HL-60 (cell line): ENCODE results near the gene RER1.

Experiments used
- DNase-seq, 2 experiments: peaks; one replicate each; pipeline ENCODE4 v3.0.0-alpha.2; 2010 to 2020; ENCODE audit warnings: low read depth in 1 of 2, low spot score in 1 of 2
- H3K27ac ChIP-seq: fragments of 250-450 bp; sonication (Bioruptor Pico); replicated peaks from 2 replicates; pipeline ENCODE4 v1.5.1; 2020; ENCODE audit warnings: mild to moderate bottlenecking, moderate library complexity
- H3K27me3 ChIP-seq: fragments of 250-450 bp; sonication (Bioruptor Pico); 2 replicates; pipeline ENCODE4 v1.5.1; 2021; ENCODE audit warnings: mild to moderate bottlenecking, moderate library complexity; ENCODE audit not compliant: insufficient read depth, poor library complexity, severe bottlenecking
- H3K4me3 ChIP-seq: replicated peaks from 2 replicates; pipeline ENCODE4 v1.5.1; 2011; ENCODE audit warnings: mild to moderate bottlenecking, control low read depth, low read length; ENCODE audit not compliant: insufficient read depth
- GABPA ChIP-seq: IDR thresholded peaks from 2 replicates; pipeline ENCODE4 v1.6.1; 2012; ENCODE audit warnings: low read depth
- POLR2AphosphoS5 ChIP-seq: IDR thresholded peaks from 2 replicates; pipeline ENCODE4 v1.6.1; 2012; ENCODE audit warnings: low read depth
- SPI1 ChIP-seq: IDR thresholded peaks from 2 replicates; pipeline ENCODE4 v1.6.1; 2012; ENCODE audit warnings: low read depth, mild to moderate bottlenecking, borderline replicate concordance
- TF ChIP-seq, protein P1 (sequence below): IDR thresholded peaks from one replicate; pipeline ENCODE4 v1.5.1; 2011; ENCODE audit warnings: low read length, control low read depth, inconsistent platforms; ENCODE audit not compliant: insufficient read depth
- TF ChIP-seq, protein P2 (sequence below): IDR thresholded peaks from 2 replicates; pipeline ENCODE4 v1.6.1; 2012; ENCODE audit warnings: low read depth; ENCODE audit not compliant: insufficient replicate concordance

The RER1 gene

DNA sequence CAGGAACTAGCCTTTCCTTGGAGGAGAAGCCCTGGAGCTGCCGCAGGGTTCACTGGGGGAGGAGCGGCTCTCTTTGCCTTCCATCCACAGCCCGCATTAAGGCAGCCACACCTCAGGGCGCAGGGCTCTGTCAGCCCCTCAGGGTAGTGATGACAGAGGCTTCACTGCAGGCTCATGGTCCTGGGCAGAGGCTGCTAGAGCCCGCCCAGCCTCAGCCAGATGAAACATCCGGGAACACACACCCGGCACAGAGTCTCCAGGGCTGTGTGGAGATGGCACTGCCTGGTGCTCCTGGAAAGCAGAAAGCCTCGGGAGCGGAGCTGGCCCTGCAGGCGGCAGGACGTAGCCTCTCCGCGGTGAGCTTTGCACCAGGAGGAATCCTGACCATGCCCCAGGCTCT lies 50.1 kb downstream of the RER1 start:
- peaks cover 35% of the 10 kb centered on the region for H3K27me3 ChIP-seq
- TF ChIP-seq POLR2AphosphoS5 (no peak), GABPA (no peak), SPI1 (no peak)
- TF ChIP-seq, protein P1, sequence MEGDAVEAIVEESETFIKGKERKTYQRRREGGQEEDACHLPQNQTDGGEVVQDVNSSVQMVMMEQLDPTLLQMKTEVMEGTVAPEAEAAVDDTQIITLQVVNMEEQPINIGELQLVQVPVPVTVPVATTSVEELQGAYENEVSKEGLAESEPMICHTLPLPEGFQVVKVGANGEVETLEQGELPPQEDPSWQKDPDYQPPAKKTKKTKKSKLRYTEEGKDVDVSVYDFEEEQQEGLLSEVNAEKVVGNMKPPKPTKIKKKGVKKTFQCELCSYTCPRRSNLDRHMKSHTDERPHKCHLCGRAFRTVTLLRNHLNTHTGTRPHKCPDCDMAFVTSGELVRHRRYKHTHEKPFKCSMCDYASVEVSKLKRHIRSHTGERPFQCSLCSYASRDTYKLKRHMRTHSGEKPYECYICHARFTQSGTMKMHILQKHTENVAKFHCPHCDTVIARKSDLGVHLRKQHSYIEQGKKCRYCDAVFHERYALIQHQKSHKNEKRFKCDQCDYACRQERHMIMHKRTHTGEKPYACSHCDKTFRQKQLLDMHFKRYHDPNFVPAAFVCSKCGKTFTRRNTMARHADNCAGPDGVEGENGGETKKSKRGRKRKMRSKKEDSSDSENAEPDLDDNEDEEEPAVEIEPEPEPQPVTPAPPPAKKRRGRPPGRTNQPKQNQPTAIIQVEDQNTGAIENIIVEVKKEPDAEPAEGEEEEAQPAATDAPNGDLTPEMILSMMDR: no peak
- TF ChIP-seq, protein P2, sequence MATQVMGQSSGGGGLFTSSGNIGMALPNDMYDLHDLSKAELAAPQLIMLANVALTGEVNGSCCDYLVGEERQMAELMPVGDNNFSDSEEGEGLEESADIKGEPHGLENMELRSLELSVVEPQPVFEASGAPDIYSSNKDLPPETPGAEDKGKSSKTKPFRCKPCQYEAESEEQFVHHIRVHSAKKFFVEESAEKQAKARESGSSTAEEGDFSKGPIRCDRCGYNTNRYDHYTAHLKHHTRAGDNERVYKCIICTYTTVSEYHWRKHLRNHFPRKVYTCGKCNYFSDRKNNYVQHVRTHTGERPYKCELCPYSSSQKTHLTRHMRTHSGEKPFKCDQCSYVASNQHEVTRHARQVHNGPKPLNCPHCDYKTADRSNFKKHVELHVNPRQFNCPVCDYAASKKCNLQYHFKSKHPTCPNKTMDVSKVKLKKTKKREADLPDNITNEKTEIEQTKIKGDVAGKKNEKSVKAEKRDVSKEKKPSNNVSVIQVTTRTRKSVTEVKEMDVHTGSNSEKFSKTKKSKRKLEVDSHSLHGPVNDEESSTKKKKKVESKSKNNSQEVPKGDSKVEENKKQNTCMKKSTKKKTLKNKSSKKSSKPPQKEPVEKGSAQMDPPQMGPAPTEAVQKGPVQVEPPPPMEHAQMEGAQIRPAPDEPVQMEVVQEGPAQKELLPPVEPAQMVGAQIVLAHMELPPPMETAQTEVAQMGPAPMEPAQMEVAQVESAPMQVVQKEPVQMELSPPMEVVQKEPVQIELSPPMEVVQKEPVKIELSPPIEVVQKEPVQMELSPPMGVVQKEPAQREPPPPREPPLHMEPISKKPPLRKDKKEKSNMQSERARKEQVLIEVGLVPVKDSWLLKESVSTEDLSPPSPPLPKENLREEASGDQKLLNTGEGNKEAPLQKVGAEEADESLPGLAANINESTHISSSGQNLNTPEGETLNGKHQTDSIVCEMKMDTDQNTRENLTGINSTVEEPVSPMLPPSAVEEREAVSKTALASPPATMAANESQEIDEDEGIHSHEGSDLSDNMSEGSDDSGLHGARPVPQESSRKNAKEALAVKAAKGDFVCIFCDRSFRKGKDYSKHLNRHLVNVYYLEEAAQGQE: no peak
- no peak for DNase-seq

DNA sequence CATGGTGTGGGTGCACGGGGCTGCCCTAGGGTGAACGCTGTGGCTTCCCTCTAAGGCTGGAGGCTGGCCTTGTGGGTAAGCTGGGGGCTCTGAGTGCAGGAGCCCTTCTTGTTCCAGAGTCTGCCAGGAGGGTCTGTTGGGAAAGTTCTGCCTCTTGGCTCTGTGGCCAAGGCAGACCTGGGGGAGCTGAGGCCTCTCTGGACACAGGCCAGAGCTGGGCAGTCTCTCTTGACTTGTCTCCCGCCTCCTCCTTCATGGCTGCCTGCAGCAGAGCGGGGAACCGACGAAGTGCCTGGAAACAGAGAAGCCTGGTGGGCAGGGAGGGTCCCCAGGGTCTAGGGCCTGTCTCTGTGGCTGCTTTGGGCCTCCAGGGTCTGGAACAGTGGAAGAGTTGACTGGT lies 51.0 kb downstream of the RER1 start:
- TF ChIP-seq GABPA (no peak), POLR2AphosphoS5 (no peak), SPI1 (no peak)
- TF ChIP-seq, protein P2: no peak
- TF ChIP-seq, protein P1: no peak
- no peak for DNase-seq
- H3K27ac ChIP-seq: no peak overlapping the region
- no peak overlapping the region for H3K4me3 ChIP-seq
- H3K27me3 ChIP-seq: peaks cover 42% of the 10 kb centered on the region

More for the DNA sequence above, 50.1 kb downstream of the RER1 start:
- Histone ChIP-seq H3K27ac (no peak overlapping the region), H3K4me3 (no peak overlapping the region)

DNA sequence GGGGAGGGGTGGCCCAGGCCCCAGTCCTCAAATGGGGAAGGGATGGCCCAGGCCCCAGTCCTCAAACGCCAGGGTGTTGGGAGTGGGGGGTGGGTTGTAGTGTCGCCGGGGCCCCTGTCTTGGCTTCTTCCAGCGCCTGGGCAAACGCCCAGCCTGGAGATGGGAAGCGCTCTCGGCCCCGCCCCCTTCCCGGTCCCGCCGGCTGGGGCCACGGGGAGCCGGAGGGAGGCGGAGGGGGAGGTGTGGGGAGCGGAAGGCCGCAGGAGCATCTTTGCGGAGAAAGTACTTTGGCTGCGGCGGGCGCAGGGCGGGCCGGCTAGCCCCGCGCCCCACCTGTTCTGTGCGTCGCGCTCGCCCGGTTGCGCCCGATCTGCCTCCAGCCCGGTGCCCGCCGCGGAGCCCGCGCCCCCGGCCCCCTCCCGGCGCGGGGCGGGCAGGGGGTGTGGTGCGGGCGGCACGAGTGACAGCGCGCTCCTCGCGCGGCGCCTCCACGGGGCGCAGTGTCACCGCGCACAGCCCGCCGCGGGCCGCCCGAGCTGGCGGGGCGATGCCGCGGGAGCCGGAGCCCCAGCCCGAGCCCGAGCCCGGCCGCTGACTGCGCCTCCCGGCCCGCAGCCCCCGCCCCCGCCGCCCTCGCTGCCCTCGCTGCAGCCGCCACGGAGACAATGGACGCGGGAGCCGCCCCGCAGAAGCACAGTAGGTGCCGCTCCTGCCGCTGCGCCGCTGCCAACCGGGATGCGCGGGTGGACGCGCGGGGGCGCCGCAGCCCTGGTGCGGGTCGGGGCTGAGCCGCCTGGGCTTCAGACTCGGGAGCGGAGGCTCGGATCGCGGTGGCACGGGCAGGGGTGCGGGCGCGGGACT lies 51.9 kb downstream of the RER1 start:
- H3K27ac ChIP-seq: no peak overlapping the region
- DNase-seq: no peak
- peaks cover 47% of the 10 kb centered on the region for H3K27me3 ChIP-seq
- TF ChIP-seq, protein P1: no peak
- no peak for TF ChIP-seq SPI1
- no peak for TF ChIP-seq POLR2AphosphoS5
- TF ChIP-seq GABPA: no peak
- TF ChIP-seq, protein P2: no peak
- no peak overlapping the region for H3K4me3 ChIP-seq
